MCF 10A (cell line): ENCODE data around the gene RAB8A. TPM values are rescaled to one million over a fixed set of nuclear protein-coding genes. Genes with fewer than 3 reads are reported as not detected.

ENCODE experiments used
- BruUV-seq: library from RNA; stranded (reverse); fragments of 400-500 nt; replicated peaks from 2 replicates; lab custom pipeline; 2021; lab: Mats Ljungman, UMichigan
- CTCF ChIA-PET: fragments of 300-600 bp; sonication (Branson Sonifier 250); formaldehyde crosslinking; extraction: SDS; loops from one replicate; lab custom pipeline; 2021; ENCODE audit warnings: antibody characterized with exemption, inconsistent platforms; lab: Yijun Ruan, JAX
- POLR2A ChIA-PET: fragments of 300-600, 350-650 bp; sonication (Branson Sonifier 250); formaldehyde crosslinking; extraction: SDS; loops from one replicate; lab custom pipeline; 2020; ENCODE audit warnings: antibody characterized with exemption, inconsistent platforms; lab: Yijun Ruan, JAX
- DNase-seq: peaks from one replicate; pipeline ENCODE4 v3.0.0-alpha.2; 2018; ENCODE audit not compliant: unreplicated experiment
- H3K27ac Mint-ChIP-seq: one replicate; pipeline ENCODE4 v1.8.0; 2022; ENCODE audit warnings: mild to moderate bottlenecking, low read depth, mixed read lengths; ENCODE audit not compliant: unreplicated experiment
- H3K27me3 Mint-ChIP-seq: one replicate; pipeline ENCODE4 v1.8.0; 2022; ENCODE audit warnings: mixed read lengths; ENCODE audit not compliant: insufficient read depth, unreplicated experiment
- H3K36me3 Mint-ChIP-seq: one replicate; pipeline ENCODE4 v1.8.0; 2022; ENCODE audit warnings: mild to moderate bottlenecking, moderate library complexity, mixed read lengths; ENCODE audit not compliant: insufficient read depth, unreplicated experiment
- H3K4me1 Mint-ChIP-seq: one replicate; pipeline ENCODE4 v1.8.0; 2022; ENCODE audit warnings: mixed read lengths; ENCODE audit not compliant: insufficient read depth, unreplicated experiment
- H3K4me3 Mint-ChIP-seq: one replicate; pipeline ENCODE4 v1.8.0; 2022; ENCODE audit warnings: mild to moderate bottlenecking, moderate library complexity, mixed read lengths; ENCODE audit not compliant: unreplicated experiment
- H3K9me3 Mint-ChIP-seq: one replicate; pipeline ENCODE4 v1.8.0; 2022; ENCODE audit warnings: mixed read lengths; ENCODE audit not compliant: unreplicated experiment
- intact Hi-C: fragments of 100-400 bp; cut with micrococcal nuclease; formaldehyde crosslinking; loops from 2 replicates; pipeline ENCODE4 v1.14.1; 2022
- total RNA-seq: library from RNA; stranded (reverse); gene quantifications from 2 replicates; pipeline ENCODE4 v1.2.3, GENCODE V29; 2022
- TF ChIP-seq, protein P1 (sequence below): fragments of 200-600 bp; IDR thresholded peaks from one replicate; pipeline ENCODE4 v1.8.0; 2022; ENCODE audit warnings: antibody characterized with exemption, mild to moderate bottlenecking; ENCODE audit not compliant: unreplicated experiment

RAB8A gene
- total RNA-seq, 1 experiment from 2014 or later: 41.6 TPM

DNA sequence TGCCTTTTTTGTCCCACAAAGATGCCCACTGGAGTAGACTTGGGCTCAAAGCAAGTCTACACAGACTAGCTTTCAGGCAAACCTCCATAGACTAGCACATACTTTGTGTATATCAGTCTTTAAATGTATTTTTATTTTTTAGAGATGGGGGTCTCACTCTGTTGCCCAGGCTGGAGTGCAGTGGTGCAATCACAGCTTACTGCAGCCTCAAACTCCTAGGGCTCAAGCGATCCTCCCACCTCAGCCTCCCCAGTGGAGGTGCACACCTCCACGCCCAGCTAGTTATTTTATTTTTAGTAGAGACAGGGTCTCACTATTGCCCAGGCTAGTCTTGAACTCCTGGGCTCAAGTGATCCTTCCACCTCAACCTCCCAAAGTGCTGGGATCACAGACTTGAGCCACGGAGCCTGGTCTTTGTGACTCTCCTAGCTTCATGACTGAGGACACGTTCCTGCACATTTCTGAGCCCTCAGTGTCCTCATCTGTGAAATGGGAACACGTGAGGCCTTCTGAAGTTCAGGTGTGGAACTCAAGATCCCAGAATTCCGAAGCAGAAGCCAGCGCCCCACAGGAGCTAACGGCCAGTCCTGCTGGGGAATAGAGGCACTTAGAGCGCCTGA is 40.5 kb upstream of the RAB8A start:
- no TSS peak for BruUV-seq
- intact Hi-C loops: no loop called here
- POLR2A ChIA-PET: interaction anchor here (1.1 to 1.5 kb wide), 5 partner anchors 8 to 40 kb away, joined by 3 to 12 read pairs (median 5); partner anchors contain the start of gene RAB8A
- no peak for DNase-seq
- no peak overlapping the region for H3K4me3 Mint-ChIP-seq
- no peak overlapping the region for H3K27ac Mint-ChIP-seq
- H3K4me1 Mint-ChIP-seq: peaks cover 6% of the 10 kb centered on the region
- no peaks in the 10 kb centered on the region for H3K27me3 Mint-ChIP-seq
- peaks cover 21% of the 10 kb centered on the region for H3K36me3 Mint-ChIP-seq
- no peaks in the 10 kb centered on the region for H3K9me3 Mint-ChIP-seq
- CTCF ChIA-PET: interaction anchor here (0.6 to 4.9 kb wide), 5 partner anchors 9 to 442 kb away, joined by 3 to 23 read pairs (median 4); no protein-coding TSS in a partner anchor
- TF ChIP-seq, protein P1, sequence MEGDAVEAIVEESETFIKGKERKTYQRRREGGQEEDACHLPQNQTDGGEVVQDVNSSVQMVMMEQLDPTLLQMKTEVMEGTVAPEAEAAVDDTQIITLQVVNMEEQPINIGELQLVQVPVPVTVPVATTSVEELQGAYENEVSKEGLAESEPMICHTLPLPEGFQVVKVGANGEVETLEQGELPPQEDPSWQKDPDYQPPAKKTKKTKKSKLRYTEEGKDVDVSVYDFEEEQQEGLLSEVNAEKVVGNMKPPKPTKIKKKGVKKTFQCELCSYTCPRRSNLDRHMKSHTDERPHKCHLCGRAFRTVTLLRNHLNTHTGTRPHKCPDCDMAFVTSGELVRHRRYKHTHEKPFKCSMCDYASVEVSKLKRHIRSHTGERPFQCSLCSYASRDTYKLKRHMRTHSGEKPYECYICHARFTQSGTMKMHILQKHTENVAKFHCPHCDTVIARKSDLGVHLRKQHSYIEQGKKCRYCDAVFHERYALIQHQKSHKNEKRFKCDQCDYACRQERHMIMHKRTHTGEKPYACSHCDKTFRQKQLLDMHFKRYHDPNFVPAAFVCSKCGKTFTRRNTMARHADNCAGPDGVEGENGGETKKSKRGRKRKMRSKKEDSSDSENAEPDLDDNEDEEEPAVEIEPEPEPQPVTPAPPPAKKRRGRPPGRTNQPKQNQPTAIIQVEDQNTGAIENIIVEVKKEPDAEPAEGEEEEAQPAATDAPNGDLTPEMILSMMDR: no peak

DNA sequence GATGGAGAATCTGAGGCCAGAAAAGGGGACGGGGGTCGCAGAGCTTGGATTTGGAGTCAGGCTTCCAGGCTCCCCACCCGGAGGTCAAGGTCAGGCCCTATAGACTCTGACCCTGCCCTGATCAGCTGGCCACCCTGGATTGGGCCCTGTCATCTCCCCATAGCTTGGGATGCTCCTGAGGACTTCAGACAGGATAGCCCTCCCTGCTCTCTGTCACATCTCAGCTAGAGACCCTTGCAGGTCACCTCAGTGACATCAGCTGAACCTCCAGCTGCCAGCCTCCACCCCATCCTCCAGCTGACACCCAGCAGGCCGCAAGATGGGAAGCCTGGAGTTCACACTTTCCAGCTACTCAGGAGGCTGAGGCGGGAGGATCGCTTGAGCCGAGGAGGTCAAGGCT is 38.2 kb upstream of the RAB8A start:
- POLR2A ChIA-PET: no interaction called here
- CTCF ChIA-PET: interaction anchor here (0.8 to 4.9 kb wide), 2 partner anchors 11 to 32 kb away, joined by 4 to 23 read pairs; no protein-coding TSS in a partner anchor
- Mint-ChIP-seq H3K27ac (no peak overlapping the region), H3K27me3 (no peaks in the 10 kb centered on the region), H3K4me3 (no peak overlapping the region), H3K4me1 (peaks cover 7% of the 10 kb centered on the region), H3K9me3 (no peaks in the 10 kb centered on the region), H3K36me3 (peaks cover 42% of the 10 kb centered on the region)
- intact Hi-C loops: no loop called here
- DNase-seq: no peak
- TF ChIP-seq, protein P1: no peak
- no TSS peak for BruUV-seq

DNA sequence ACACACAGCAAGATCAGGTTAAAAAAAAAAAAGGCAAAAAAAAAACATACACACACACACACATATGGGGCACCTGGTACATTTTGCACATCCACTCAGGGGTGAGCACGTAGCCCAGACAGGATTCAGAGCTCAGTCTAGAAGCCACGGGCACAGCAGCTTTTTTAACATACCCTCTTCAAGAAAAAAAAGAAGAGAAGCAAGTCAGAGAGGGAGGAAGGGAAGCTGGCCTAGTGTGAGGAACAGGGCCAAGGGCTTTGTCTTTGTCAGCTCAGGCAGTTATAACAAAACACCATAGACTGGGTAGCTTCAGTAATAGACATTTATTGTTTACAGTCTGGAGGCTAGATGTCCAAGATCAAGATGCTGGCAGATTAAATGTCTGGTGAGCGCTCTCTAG is 37.7 kb upstream of the RAB8A start:
- peaks cover 12% of the 10 kb centered on the region for H3K4me1 Mint-ChIP-seq
- H3K9me3 Mint-ChIP-seq: no peaks in the 10 kb centered on the region
- no TSS peak for BruUV-seq
- intact Hi-C loops: no loop called here
- H3K4me3 Mint-ChIP-seq: no peak overlapping the region
- H3K27me3 Mint-ChIP-seq: no peaks in the 10 kb centered on the region
- DNase-seq: no peak
- ChIA-PET CTCF (interaction anchor here (0.8 to 4.9 kb wide), 2 partner anchors 12 to 32 kb away, joined by 4 to 23 read pairs; no protein-coding TSS in a partner anchor), POLR2A (no interaction called here)
- no peak overlapping the region for H3K27ac Mint-ChIP-seq
- H3K36me3 Mint-ChIP-seq: peaks cover 47% of the 10 kb centered on the region
- TF ChIP-seq, protein P1: no peak

DNA sequence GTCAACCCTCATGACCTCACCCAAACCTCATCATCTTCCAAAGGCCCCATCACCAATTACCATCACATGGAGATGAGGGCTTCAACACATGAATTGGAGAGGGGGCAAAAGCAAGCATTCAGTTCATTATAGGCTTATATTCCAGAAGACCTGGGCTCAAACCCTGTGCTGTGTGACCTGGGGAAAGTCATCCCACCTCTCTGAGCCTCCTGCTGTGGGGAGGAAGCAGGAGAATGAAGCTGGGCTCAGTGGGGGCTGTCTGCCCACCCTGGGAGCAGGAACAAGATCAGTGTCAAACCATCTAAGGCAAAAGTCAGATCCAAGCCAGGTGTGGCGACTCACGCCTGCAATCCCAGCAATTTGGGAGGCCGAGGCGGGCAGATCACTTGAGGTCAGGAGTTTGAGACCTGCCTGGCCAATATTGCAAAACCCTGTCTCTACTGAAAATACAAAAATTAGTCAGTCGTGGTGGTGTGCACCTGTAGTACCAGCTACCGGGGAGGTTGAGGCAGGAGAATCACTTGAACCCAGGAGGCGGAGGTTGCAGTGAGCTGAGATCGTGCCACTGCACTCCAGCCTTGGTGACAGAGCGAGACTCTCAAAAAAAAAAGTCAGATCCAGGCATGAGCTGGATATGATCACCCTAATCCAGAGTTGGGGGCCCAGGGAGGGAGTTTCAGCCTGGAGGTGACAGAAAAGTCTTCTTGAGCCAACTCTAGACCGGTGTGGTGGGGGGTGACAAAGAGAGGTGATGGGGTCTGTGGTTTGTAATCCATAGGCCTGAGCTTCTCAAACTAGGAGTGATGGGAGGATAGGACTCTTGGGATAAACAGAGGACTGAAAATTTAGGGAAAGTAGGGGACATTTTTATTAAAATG is 37.0 kb upstream of the RAB8A start:
- POLR2A ChIA-PET: interaction anchor here (1.1 to 4.7 kb wide), 2 partner anchors 8 to 66 kb away, joined by 3 to 51 read pairs; no protein-coding TSS in a partner anchor

More for the DNA sequence above, 37.0 kb upstream of the RAB8A start:
- CTCF ChIA-PET: interaction anchor here (0.8 to 4.9 kb wide), 4 partner anchors 8 to 33 kb away, joined by 4 to 23 read pairs (median 6); no protein-coding TSS in a partner anchor
- H3K27ac Mint-ChIP-seq: peak overlapping the region; percentile 99
- TF ChIP-seq, protein P1: no peak
- no peaks in the 10 kb centered on the region for H3K9me3 Mint-ChIP-seq
- H3K4me3 Mint-ChIP-seq: peak overlapping the region; percentile 71
- H3K27me3 Mint-ChIP-seq: no peaks in the 10 kb centered on the region
- peaks cover 55% of the 10 kb centered on the region for H3K36me3 Mint-ChIP-seq
- no TSS peak for BruUV-seq
- intact Hi-C loops: no loop called here
- peaks cover 19% of the 10 kb centered on the region for H3K4me1 Mint-ChIP-seq
- no peak for DNase-seq
